Endothelial cell of umbilical vein (primary cell): Measurements from ENCODE around the gene STMP1. TPM values are rescaled to one million over a fixed set of nuclear protein-coding genes. Genes with fewer than 3 reads are reported as not detected.

Experiments
- BruUV-seq: library from RNA; stranded (reverse); fragments of 400-500 nt; replicated peaks from 2 replicates; lab custom pipeline; 2021; lab: Mats Ljungman, UMichigan
- CTCF ChIA-PET: fragments of 300-600, 350-600 bp; sonication (Branson Sonifier 250); formaldehyde crosslinking; loops from one replicate; lab custom pipeline; 2021; ENCODE audit warnings: antibody characterized with exemption, inconsistent platforms; lab: Charles Lee
- POLR2A ChIA-PET: fragments of 300-600, 350-600 bp; sonication (Branson Sonifier 250); formaldehyde crosslinking; loops from one replicate; lab custom pipeline; 2021; ENCODE audit warnings: antibody characterized with exemption, inconsistent platforms; lab: Charles Lee
- DNase-seq: peaks from one replicate; pipeline ENCODE4 v3.0.0-alpha.2; 2011; ENCODE audit warnings: low read depth, low spot score
- FAIRE-seq: peaks from 2 replicates; lab custom pipeline; 2011; peaks lifted over from hg19 to GRCh38; lab: Jason Lieb, UNC
- H2AFZ ChIP-seq: 2 replicates; pipeline ENCODE4 v1.6.0; 2012; ENCODE audit warnings: low read depth, low read length, control low read depth, inconsistent platforms
- H3K27ac ChIP-seq: 2 replicates; pipeline ENCODE4 v1.5.1; 2011; ENCODE audit warnings: low read depth, mild to moderate bottlenecking, control low read depth, low read length, moderate library complexity; ENCODE audit not compliant: insufficient read depth
- H3K27me3 ChIP-seq, 2 experiments: 2 replicates each; pipeline versions ENCODE4 v1.6.0 to v1.6.1; 2011; ENCODE audit warnings: low read length in 2 of 2, mixed read lengths in 1 of 2; ENCODE audit not compliant: control insufficient read depth in 2 of 2, insufficient read depth in 2 of 2
- H3K36me3 ChIP-seq, 2 experiments: 2 replicates in 1 of 2; 3 replicates in 1 of 2; pipeline ENCODE4 v1.5.1; 2011; ENCODE audit warnings: low read length in 2 of 2, mild to moderate bottlenecking in 1 of 2, moderate library complexity in 1 of 2; ENCODE audit not compliant: control insufficient read depth in 2 of 2, insufficient read depth in 2 of 2; ENCODE audit errors: extremely low read depth in 1 of 2
- H3K4me1 ChIP-seq: 3 replicates; pipeline ENCODE4 v1.5.1; 2011; ENCODE audit warnings: mild to moderate bottlenecking, low read length; ENCODE audit not compliant: control insufficient read depth, insufficient read depth; ENCODE audit errors: extremely low read depth
- H3K4me2 ChIP-seq: 2 replicates; pipeline ENCODE4 v1.6.1; 2011; ENCODE audit warnings: low read length, control low read depth, mixed read lengths; ENCODE audit not compliant: insufficient read depth
- H3K4me3 ChIP-seq, 3 experiments: fragments of 200-600 bp in 1 of 3; sonication (generic), shearing (Covaris generic) in 1 of 3; replicated peaks in 1 of 3; 2 replicates each; pipeline ENCODE4 v1.5.1; 2011 to 2016; ENCODE audit warnings: control low read depth in 3 of 3, low read length in 3 of 3, mild to moderate bottlenecking in 2 of 3, inconsistent platforms in 1 of 3, low read depth in 1 of 3, moderate library complexity in 1 of 3; ENCODE audit not compliant: insufficient read depth in 1 of 3
- H3K79me2 ChIP-seq: 2 replicates; pipeline ENCODE4 v1.6.0; 2012; ENCODE audit warnings: low read length, inconsistent platforms; ENCODE audit not compliant: control insufficient read depth, insufficient read depth
- H3K9ac ChIP-seq: replicated peaks from 2 replicates; pipeline ENCODE3; 2011; ENCODE audit warnings: low read length, control low read depth; ENCODE audit not compliant: insufficient read depth; ENCODE audit errors: extremely low read depth
- H3K9me1 ChIP-seq: replicated peaks from 3 replicates; pipeline ENCODE4 v1.6.0; 2011; ENCODE audit warnings: mild to moderate bottlenecking, low read length; ENCODE audit not compliant: control insufficient read depth, insufficient read depth; ENCODE audit errors: extremely low read depth
- H3K9me3 ChIP-seq: replicated peaks from 2 replicates; pipeline ENCODE4 v1.5.1; 2012; ENCODE audit warnings: low read length, inconsistent platforms; ENCODE audit not compliant: control insufficient read depth, insufficient read depth
- H4K20me1 ChIP-seq: replicated peaks from 2 replicates; pipeline ENCODE3; 2011; ENCODE audit warnings: mild to moderate bottlenecking, low read length; ENCODE audit not compliant: control insufficient read depth, insufficient read depth; ENCODE audit errors: extremely low read depth
- MYC ChIP-seq: IDR thresholded peaks from one replicate; pipeline ENCODE4 v1.6.1; 2011; ENCODE audit warnings: mild to moderate bottlenecking, low read depth, low read length
- POLR2A ChIP-seq: IDR thresholded peaks from 2 replicates; pipeline ENCODE4 v1.6.1; 2012; ENCODE audit warnings: low read depth, mild to moderate bottlenecking, control low read depth, low read length
- dilution Hi-C: fragments of 300-500 bp; cut with MboI; formaldehyde crosslinking; loops from one replicate; pipeline ENCODE4 v1.15.0; 2019; ENCODE audit warnings: low sequenced_read_pairs; ENCODE audit not compliant: extremely low pct_ligation_motif_present
- intact Hi-C: fragments of 100-400 bp; cut with micrococcal nuclease; formaldehyde crosslinking; loops from one replicate; pipeline ENCODE4 v1.10.0; 2022
- polyA plus RNA-seq, 4 experiments: library from polyadenylated mRNA; depleted of rRNA in 3 of 4; stranded (reverse) in 3 of 4; unstranded in 1 of 4; fragments of >200 nt; gene quantifications; 2 replicates each; pipeline versions ENCODE4 v1.2.1 to v1.2.3, GENCODE V29; 2011 to 2012; ENCODE audit warnings: missing spikeins in 1 of 4
- total RNA-seq: library from RNA; stranded (reverse); gene quantifications from 2 replicates; pipeline ENCODE4 v1.2.3, GENCODE V29; 2021
- TF ChIP-seq, protein P1 (sequence below), 2 donors: IDR thresholded peaks; 1 replicate in 1 of 2; 2 replicates in 1 of 2; pipeline ENCODE4 v1.5.1; 2011; ENCODE audit warnings: low read length in 2 of 2, mild to moderate bottlenecking in 2 of 2, moderate library complexity in 2 of 2, control low read depth in 1 of 2, inconsistent platforms in 1 of 2, low read depth in 1 of 2; ENCODE audit not compliant: insufficient read depth in 1 of 2; ENCODE audit errors: extremely low read depth in 1 of 2

Gene STMP1
- total and polyA plus RNA-seq, 2 donors (not counting 3 experiments of a cell fraction or from before 2014, with no cell fraction given): 17.1 to 31.3 TPM

DNA sequence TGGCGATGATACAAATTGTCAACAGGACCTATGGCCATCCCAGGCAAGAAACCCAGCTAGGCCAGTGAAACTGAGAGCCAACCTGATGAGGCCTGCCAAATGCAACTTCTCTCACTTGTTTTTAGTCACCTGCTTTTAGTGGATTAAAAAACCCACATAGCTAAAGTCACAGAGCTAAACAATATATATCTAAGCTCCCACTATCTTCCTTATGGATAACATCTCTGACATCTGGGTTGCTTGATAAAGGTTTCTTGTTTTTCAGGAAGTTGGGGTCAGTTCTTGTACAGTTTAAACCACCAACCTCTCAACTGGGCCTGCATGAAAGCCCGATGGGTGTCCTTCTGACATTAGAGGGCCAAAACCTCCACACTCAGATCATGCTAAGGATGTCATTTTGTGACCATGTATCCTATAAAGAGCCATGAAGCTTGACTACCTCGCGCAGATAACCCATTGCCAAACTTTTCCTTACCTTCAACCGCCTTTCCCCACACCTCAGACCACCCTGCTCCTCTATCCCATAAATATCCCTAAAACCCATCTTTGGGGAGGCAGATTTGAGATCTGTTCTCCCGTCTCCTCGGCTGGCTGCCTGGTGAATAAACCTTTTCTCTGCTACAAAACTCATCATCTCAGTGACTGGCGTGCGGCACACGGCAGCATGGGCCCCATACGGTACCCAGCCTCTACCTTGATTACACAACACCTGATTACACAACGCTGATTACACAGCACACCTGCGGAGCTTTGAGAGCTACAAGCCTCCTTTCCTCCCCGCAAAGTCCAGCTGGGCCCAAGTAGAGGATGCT is 797 bp upstream of the STMP1 start:
- Histone ChIP-seq H3K36me3 (no peaks in the 10 kb centered on the region), H3K9ac (peak overlapping the region; percentile 40), H3K4me3 (peak overlapping the region in 1 of 3 experiments; percentile 91), H3K9me3 (no peaks in the 10 kb centered on the region), H3K27ac (peak overlapping the region; percentile 91), H2AFZ (peak overlapping the region; percentile 69), H4K20me1 (no peaks in the 10 kb centered on the region), H3K4me1 (peaks cover 36% of the 10 kb centered on the region), H3K4me2 (peak overlapping the region; percentile 73), H3K9me1 (no peaks in the 10 kb centered on the region), H3K79me2 (peaks cover 32% of the 10 kb centered on the region), H3K27me3 (no peaks in the 10 kb centered on the region)
- no peak for FAIRE-seq
- dilution Hi-C loops (no loop called here), intact Hi-C loops (loop anchor here (1.0 to 10.0 kb wide), 6 partner anchors 12 to 1923 kb away; partner anchors contain the start of genes CNOT4 and MTPN)
- BruUV-seq: no TSS peak
- CTCF ChIA-PET: interaction anchor here (0.6 to 5.7 kb wide), 7 partner anchors 9 to 387 kb away, joined by 3 to 51 read pairs (median 4); no protein-coding TSS in a partner anchor
- POLR2A ChIA-PET: no interaction called here
- DNase-seq: peak; percentile 63
- TF ChIP-seq MYC: no peak

DNA sequence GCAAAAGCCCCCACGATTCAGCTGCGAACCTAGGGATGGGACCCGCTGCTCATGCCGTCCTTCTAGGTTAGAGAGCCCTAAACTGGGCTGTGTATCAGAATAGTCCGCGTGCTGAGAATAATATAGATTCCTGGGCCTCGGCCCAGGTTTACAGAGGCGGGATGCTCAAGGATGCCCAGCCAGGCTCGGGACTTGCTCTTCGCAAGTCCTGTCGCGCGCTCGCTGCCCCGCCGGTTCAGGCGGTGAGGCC is 266 bp upstream of the STMP1 start:
- Histone ChIP-seq H3K4me2 (peak overlapping the region; percentile 73), H3K27ac (peak overlapping the region; percentile 91), H3K9ac (peak overlapping the region; percentile 40), H3K9me1 (no peaks in the 10 kb centered on the region), H3K36me3 (no peaks in the 10 kb centered on the region), H3K9me3 (no peaks in the 10 kb centered on the region), H4K20me1 (no peaks in the 10 kb centered on the region), H3K4me1 (peaks cover 36% of the 10 kb centered on the region), H3K27me3 (no peaks in the 10 kb centered on the region), H3K79me2 (peaks cover 36% of the 10 kb centered on the region), H3K4me3 (peak overlapping the region in 1 of 3 experiments; percentile 91), H2AFZ (peak overlapping the region; percentile 69)
- ChIA-PET CTCF (interaction anchor here (0.7 to 5.7 kb wide), 8 partner anchors 11 to 388 kb away, joined by 3 to 51 read pairs (median 4); no protein-coding TSS in a partner anchor), POLR2A (no interaction called here)
- FAIRE-seq: no peak
- DNase-seq: no peak
- TF ChIP-seq, protein P1, sequence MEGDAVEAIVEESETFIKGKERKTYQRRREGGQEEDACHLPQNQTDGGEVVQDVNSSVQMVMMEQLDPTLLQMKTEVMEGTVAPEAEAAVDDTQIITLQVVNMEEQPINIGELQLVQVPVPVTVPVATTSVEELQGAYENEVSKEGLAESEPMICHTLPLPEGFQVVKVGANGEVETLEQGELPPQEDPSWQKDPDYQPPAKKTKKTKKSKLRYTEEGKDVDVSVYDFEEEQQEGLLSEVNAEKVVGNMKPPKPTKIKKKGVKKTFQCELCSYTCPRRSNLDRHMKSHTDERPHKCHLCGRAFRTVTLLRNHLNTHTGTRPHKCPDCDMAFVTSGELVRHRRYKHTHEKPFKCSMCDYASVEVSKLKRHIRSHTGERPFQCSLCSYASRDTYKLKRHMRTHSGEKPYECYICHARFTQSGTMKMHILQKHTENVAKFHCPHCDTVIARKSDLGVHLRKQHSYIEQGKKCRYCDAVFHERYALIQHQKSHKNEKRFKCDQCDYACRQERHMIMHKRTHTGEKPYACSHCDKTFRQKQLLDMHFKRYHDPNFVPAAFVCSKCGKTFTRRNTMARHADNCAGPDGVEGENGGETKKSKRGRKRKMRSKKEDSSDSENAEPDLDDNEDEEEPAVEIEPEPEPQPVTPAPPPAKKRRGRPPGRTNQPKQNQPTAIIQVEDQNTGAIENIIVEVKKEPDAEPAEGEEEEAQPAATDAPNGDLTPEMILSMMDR (IDR thresholded peaks at IDR 0.05; ENCODE audit: extremely low read depth in 1 of 2, insufficient read depth in 1 of 2, low read depth in 1 of 2, low read length in 2 of 2): peak in 1 of 2 donors; percentile 62
- no peak for TF ChIP-seq POLR2A
- BruUV-seq: no TSS peak
- dilution Hi-C loops (no loop called here), intact Hi-C loops (loop anchor here (1.0 to 10.0 kb wide), 6 partner anchors 11 to 1923 kb away; partner anchors contain the start of genes CNOT4 and MTPN)
